ENCODE measurements around the gene CDH5.
"Not testable (repeated sequence)": the region's sequence is repeated elsewhere in the genome, so short reads cannot be mapped to it uniquely, and the experiment has no call there.

The CDH5 gene

GRCh38 chr16:66441586-66442375, 75.3 kb downstream of the CDH5 start:
- DNase-seq, result no peak

- no peak for DNase-seq
These were observed 76.2 kb downstream of the CDH5 start for GRCh38 chr16:66442502-66443268.

DNA sequence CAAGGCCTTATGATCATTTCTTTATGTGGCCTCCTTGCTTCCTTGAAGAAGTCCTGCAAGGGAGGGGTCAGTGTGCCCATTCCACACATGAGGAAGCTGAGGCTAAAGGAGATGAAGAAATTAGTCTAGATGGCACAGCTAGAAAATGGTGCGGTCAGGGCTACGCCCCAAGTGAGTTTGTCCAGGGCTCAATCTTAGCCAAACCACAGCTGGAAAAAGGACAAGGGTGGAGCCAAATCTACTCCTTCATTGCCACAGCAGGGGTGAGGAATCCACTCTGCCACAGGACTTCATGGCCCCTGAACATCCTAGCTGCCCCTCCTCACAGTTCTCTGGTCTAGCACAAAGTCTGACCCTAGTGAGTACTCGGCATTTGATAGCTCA, 76.8 kb downstream of the CDH5 start:
- DNase-seq, result no peak

GRCh38 chr16:66444049-66444481, 77.6 kb downstream of the CDH5 start:
- DNase-seq, result no peak

GRCh38 chr16:66446737-66447136, 80.2 kb downstream of the CDH5 start:
- no peak for DNase-seq

DNA sequence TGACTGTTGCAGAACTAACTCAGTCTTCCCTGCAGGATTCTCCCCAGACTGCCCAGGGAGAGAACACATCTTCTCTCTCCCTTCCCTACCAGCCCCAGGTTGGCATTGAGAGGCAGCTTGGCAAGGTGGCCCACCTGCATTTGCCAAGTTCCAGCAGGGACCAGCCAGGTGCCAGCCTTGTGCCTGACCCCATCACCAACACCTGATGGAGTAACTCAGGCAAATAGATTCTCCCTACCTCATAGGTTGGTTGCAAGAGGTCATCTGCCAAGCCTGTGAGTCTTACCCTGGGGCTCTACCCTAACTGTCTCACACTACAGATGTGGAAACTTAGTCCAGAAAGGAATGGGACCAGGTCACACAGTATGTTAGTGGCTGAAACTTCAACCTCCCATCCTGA, 81.0 kb downstream of the CDH5 start:
- no peak for DNase-seq

DNA sequence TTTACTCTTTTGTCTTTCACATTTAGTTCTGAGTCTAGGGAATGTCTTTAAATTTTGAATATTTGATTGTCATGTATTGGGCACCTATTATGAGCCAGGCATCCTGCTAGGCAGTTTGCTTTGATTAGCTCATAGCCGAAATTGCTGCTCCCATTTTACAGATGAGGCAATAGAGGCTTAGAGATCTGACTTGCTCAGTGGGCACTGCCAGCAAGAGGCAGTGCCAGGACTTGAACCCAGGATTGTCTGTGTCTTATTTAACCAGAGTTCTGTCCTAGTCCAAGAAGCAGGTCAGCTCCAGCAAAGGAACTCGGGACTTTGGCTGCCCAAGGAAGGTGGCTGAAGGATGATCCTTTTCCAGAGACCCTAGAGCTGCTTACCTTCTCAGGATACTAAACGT, 85.1 kb downstream of the CDH5 start:
- no peak for DNase-seq

DNA sequence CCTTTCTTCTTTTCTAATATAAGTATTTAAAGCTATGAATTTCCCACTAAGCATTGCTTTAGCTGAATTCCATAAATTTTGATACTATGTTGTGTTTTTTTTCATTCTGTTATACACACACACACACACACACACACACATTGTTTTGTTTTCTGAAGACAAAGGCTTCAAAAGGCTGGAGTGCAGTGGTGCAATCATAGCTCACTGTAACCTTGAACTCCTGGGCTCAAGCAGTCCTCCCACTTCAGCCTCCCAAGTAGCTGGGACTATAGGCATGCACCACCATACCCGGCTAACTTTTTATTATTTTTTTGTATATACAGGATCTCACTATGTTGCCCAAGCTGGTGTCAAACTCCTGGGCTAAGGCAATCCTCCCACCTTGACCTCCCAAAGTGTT, 86.7 kb downstream of the CDH5 start:
- DNase-seq, result not testable (repeated sequence)

All from activated effector memory CD4-positive, alpha-beta T cell treated with anti-CD3 and anti-CD28 coated beads, Interleukin-2, amount 50 U/mL, for 16 hours (primary cell).